Ishikawa (cell line): ENCODE results near the gene GPR18.

ENCODE experiments used
- CEBPB ChIP-seq: IDR thresholded peaks from 2 replicates; pipeline ENCODE4 v1.6.1; 2012
- CREB1 ChIP-seq: IDR thresholded peaks from 2 replicates; pipeline ENCODE4 v1.6.1; 2012; ENCODE audit warnings: low read depth
- EGR1 ChIP-seq: IDR thresholded peaks from 2 replicates; pipeline ENCODE4 v1.6.1; 2012
- EP300 ChIP-seq: IDR thresholded peaks from 2 replicates; pipeline ENCODE4 v1.6.1; 2012; ENCODE audit warnings: borderline replicate concordance
- FOXM1 ChIP-seq: IDR thresholded peaks from 2 replicates; pipeline ENCODE4 v1.6.1; 2012; ENCODE audit warnings: low read depth, borderline replicate concordance
- NFIC ChIP-seq: IDR thresholded peaks from 2 replicates; pipeline ENCODE4 v1.6.1; 2012
- RAD21 ChIP-seq: IDR thresholded peaks from 2 replicates; pipeline ENCODE4 v1.6.1; 2012; ENCODE audit warnings: low read depth
- TCF12 ChIP-seq: IDR thresholded peaks from 2 replicates; pipeline ENCODE4 v1.6.1; 2012; ENCODE audit warnings: low read depth
- YY1 ChIP-seq: IDR thresholded peaks from 2 replicates; pipeline ENCODE4 v1.6.1; 2012; ENCODE audit warnings: low read depth
- TF ChIP-seq, protein P1 (sequence below): IDR thresholded peaks from 2 replicates; pipeline ENCODE4 v1.6.1; 2012; ENCODE audit warnings: low read depth, mild to moderate bottlenecking
- TF ChIP-seq, protein P2 (sequence below): IDR thresholded peaks from 2 replicates; pipeline ENCODE4 v1.6.1; 2012
- TF ChIP-seq, protein P3 (sequence below): IDR thresholded peaks from 2 replicates; pipeline ENCODE4 v1.6.1; 2012

DNA sequence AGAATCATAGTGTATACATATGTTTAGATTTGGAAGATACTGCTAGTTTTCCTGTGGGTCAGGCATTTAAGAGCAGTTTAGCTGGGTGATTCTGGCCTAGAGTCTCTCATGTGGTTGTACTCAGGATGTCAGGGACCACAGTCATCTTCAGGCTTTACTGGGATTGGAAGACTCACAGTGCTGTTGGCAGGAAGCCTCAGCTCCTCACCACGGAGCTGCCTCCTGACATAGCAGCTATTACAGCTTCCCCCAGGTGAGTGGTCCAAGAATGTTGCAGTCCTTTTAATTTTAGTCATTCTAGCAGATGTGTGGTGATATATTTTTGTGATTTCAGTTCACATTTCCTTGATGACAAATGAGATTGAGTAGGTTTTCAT lies 16.9 kb upstream of the GPR18 start:
- TF ChIP-seq, protein P1, sequence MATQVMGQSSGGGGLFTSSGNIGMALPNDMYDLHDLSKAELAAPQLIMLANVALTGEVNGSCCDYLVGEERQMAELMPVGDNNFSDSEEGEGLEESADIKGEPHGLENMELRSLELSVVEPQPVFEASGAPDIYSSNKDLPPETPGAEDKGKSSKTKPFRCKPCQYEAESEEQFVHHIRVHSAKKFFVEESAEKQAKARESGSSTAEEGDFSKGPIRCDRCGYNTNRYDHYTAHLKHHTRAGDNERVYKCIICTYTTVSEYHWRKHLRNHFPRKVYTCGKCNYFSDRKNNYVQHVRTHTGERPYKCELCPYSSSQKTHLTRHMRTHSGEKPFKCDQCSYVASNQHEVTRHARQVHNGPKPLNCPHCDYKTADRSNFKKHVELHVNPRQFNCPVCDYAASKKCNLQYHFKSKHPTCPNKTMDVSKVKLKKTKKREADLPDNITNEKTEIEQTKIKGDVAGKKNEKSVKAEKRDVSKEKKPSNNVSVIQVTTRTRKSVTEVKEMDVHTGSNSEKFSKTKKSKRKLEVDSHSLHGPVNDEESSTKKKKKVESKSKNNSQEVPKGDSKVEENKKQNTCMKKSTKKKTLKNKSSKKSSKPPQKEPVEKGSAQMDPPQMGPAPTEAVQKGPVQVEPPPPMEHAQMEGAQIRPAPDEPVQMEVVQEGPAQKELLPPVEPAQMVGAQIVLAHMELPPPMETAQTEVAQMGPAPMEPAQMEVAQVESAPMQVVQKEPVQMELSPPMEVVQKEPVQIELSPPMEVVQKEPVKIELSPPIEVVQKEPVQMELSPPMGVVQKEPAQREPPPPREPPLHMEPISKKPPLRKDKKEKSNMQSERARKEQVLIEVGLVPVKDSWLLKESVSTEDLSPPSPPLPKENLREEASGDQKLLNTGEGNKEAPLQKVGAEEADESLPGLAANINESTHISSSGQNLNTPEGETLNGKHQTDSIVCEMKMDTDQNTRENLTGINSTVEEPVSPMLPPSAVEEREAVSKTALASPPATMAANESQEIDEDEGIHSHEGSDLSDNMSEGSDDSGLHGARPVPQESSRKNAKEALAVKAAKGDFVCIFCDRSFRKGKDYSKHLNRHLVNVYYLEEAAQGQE: no peak
- TF ChIP-seq CREB1 (no peak), TCF12 (no peak), YY1 (no peak), EGR1 (no peak), CEBPB (no peak), EP300 (no peak), FOXM1 (no peak), RAD21 (no peak), NFIC (no peak)
- TF ChIP-seq, protein P2, sequence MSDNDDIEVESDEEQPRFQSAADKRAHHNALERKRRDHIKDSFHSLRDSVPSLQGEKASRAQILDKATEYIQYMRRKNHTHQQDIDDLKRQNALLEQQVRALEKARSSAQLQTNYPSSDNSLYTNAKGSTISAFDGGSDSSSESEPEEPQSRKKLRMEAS: no peak
- TF ChIP-seq, protein P3, sequence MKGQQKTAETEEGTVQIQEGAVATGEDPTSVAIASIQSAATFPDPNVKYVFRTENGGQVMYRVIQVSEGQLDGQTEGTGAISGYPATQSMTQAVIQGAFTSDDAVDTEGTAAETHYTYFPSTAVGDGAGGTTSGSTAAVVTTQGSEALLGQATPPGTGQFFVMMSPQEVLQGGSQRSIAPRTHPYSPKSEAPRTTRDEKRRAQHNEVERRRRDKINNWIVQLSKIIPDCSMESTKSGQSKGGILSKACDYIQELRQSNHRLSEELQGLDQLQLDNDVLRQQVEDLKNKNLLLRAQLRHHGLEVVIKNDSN: no peak
